GM12872 (cell line): ENCODE data around the gene ACTR10.
A peak's percentile ranks its signal among the peaks of the same experiment; 100 is the strongest.

Experiments used
- TF ChIP-seq, protein P1 (sequence below): IDR thresholded peaks from 3 replicates; pipeline ENCODE4 v1.5.1; 2011; ENCODE audit warnings: low read depth, mild to moderate bottlenecking, low read length, moderate library complexity; ENCODE audit not compliant: insufficient read depth

Gene ACTR10

DNA sequence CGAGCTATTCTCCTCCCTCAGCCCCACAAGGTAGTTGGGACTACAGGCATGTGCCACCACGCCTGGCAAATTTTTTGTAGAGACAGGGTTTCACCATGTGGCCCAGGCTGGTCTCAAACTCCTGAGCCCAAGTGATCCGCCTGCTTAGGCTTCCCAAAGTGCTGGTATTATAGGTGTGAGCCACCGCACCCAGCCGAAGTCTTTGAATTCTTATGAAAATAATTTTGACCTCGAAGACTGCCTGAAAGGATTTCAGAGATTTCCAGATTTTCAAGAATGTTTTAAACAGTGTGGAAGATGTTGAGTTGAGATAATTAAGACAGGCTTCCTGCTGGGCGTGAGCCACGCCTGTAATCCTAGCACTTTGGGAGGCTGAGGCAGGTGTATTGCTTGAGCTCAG lies 49.7 kb downstream of the ACTR10 start:
- TF ChIP-seq, protein P1, sequence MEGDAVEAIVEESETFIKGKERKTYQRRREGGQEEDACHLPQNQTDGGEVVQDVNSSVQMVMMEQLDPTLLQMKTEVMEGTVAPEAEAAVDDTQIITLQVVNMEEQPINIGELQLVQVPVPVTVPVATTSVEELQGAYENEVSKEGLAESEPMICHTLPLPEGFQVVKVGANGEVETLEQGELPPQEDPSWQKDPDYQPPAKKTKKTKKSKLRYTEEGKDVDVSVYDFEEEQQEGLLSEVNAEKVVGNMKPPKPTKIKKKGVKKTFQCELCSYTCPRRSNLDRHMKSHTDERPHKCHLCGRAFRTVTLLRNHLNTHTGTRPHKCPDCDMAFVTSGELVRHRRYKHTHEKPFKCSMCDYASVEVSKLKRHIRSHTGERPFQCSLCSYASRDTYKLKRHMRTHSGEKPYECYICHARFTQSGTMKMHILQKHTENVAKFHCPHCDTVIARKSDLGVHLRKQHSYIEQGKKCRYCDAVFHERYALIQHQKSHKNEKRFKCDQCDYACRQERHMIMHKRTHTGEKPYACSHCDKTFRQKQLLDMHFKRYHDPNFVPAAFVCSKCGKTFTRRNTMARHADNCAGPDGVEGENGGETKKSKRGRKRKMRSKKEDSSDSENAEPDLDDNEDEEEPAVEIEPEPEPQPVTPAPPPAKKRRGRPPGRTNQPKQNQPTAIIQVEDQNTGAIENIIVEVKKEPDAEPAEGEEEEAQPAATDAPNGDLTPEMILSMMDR: no peak

DNA sequence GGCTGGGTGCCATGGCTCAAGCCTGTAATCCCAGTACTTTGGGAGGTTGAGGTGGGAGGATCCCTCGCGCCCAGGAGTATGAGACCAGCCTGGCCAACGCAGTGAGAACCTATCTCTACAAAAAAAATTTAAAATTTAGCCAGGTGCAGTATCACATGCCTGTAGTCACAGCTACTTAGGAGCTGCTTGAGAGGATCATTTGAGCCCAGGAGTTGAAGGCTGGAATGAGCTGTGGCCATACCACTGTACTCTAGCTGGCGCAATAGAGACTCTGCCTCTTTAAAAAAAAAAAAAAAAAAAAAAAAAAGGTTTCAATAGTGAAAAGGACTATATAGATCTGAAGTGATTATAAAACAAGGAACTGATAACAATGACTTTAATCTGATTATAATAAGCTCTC lies 58.2 kb downstream of the ACTR10 start:
- TF ChIP-seq, protein P1: no peak

DNA sequence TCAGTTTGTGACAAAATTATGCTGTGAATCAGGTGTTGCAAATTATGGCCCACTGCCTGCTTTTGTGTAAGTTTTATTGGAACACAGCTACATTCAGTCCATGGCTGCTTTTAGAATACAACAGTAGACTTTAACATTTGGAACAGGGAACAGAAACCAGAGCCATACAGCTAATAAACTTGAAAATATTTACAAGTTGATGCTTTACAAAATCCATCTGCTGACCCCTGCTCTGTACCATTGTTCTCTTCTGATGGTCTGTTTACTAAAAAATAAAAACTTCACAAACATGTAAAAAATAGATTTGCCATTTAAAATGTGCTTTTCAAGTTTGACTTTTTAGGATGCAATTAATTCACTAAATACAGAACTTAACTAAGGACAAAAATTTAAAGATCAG lies 65.5 kb downstream of the ACTR10 start:
- TF ChIP-seq, protein P1: no peak

DNA sequence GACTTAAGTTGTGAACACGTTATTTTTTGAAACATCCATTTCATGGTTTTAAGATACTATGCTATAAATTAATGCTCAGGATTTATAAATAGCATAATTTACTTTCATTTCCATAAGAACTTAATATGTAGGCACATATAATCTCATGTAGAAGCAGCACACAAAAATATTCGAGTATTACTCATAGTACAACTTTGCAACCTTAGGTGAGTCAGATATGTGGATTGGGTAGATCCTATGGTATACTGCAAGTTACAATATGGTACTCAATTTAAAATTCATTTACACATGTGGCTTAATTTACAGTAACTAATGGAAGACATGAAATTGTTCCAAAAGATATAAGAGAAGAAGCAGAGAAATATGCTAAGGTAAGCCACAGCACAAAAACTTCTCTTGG lies 70.7 kb downstream of the ACTR10 start:
- TF ChIP-seq, protein P1: no peak

DNA sequence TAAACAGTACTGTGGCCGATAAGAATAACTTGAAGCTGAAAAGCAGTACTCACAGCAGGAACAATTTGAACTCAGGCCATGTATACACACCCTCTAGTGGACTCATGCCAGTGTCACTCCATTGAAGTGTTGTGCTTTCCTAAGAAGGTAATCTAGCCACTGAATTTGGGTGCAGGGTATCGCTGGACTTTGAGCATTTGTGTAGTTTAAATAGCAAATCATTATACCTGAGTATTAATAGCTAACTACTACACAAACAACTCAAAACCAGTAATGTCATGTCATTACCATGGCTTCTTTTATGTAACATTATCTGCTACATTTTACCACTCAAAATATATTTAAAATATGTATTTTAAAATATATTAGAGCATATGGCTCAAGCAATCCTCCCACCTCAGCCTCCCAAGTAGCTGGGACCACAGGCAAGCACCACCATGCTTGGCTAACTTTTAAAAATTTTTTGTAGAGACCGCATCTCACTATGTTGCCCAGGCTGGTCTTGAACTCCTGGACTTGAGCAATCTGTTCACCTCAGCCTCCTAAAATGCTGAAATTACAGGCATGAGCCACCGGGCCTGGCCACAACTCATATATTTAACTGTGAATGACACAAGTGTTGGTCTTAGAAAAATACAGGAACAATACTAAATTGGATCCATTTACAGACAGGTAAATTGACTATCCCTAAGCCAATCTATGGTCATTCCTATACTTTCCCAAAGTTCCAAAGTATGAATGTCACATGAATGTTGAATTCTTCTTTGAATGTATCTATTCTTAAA lies 72.8 kb downstream of the ACTR10 start:
- TF ChIP-seq, protein P1: peak; percentile 23; the same call in 1 of the 3 replicates

DNA sequence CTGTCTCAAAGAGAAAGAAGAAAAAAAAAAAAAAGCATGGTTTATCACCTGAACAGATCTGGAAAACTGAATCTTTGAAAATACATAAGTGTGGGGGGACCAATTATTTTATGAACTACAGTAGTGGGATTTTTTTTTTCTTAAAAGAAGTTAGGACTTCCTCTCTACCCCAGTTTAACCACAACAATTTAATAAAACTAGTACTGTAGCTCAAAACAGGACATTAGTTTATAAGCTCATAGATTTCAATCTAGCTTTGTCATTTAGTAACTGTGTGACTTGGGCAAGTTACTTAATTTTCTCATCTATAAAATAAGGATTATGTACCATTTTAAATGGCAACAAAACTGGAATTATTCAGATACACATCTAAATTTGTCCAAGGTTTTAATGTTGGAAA lies 74.9 kb downstream of the ACTR10 start:
- TF ChIP-seq, protein P1: no peak

DNA sequence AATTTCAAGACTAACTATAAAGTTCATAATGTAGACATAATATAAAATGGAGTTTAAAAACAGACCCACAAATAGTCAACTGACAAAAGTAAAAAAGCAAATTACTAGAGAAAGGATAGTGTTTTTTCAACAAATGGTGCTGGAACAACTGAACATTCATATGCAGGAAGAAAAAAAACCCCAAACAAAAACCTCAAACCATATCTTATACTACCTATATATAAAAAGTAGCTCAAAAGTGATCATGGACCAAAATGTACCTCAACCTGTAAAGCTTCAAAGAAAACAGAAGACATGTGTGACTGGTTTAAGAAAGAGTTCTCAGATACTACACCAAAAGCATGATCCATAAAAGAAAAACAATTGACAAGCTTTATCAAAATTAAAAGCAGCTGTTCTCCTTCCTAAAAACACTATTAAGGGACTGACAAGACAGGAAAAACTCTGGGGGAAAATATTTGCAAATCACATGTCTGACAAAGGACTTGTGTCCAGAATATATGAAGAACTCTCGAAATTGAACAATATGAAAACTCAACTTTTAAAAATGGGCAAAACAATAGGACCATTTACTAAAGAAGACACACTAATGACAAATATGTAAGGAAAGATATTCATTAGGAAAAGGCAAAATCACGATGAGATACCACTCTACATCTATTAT lies 75.7 kb downstream of the ACTR10 start:
- TF ChIP-seq, protein P1: no peak
